Erythroblast (primary cell): Measurements from ENCODE around the gene PRDM8.

Experiments
- GATA1 ChIP-seq: IDR thresholded peaks from 2 replicates; pipeline ENCODE4 v1.6.1; 2011; ENCODE audit warnings: low read depth, mild to moderate bottlenecking, control low read depth, low read length, moderate library complexity
- POLR2A ChIP-seq: IDR thresholded peaks from 2 replicates; pipeline ENCODE4 v1.6.1; 2011; ENCODE audit warnings: mild to moderate bottlenecking, low read length

DNA sequence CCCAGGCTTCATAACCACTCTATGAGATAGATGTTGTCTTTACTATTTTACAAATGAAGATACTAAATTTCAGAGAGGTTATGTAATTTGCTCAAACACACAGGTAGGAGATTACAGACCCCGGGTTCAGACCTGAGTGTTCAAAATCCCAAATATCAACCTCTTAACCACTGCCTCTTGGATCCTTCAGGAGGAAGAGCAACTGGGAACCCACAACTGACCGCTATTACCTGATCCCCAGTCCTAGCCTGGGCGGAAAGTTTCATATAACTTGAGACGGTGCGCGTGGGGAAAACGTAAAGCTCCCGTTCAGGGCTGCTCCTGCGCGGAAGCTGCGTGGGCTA is 8.9 kb upstream of the PRDM8 start:
- no peak for TF ChIP-seq POLR2A
- TF ChIP-seq GATA1 = no peak
